ENCODE measurements around the gene GOLGA3. TPM values are rescaled to one million over a fixed set of nuclear protein-coding genes. Genes with fewer than 3 reads are reported as not detected.

The GOLGA3 gene
- total and polyA plus RNA-seq, 2 experiments from 2014 or later, result 10.3 to 57.8 TPM

- no peaks in the 10 kb centered on the region for H3K27me3 ChIP-seq (ENCODE audit: insufficient read depth)
- no peak for DNase-seq (ENCODE audit: low spot score)
- H3K79me2 ChIP-seq (replicated peaks; ENCODE audit: insufficient read depth), result peaks cover 38% of the 10 kb centered on the region
- ATAC-seq, result no peak
- H3K4me3 ChIP-seq, result no peak overlapping the region
- no peak overlapping the region for H3K4me2 ChIP-seq
- H3K27me3 Mint-ChIP-seq (ENCODE audit: insufficient read depth, low read depth, poor library complexity), result peaks cover 5% of the 10 kb centered on the region
- no peak overlapping the region for H3K27ac ChIP-seq (ENCODE audit: low read depth)
- peaks cover 7% of the 10 kb centered on the region for H3K4me1 Mint-ChIP-seq
- H2AFZ ChIP-seq, result no peak overlapping the region
- H3K4me1 ChIP-seq (ENCODE audit: insufficient read depth), result peaks cover 8% of the 10 kb centered on the region; the same call in 1 of the 2 replicates
- TF ChIP-seq CTCF (conservative IDR thresholded peaks at IDR 0.05; ENCODE audit: low read depth in 2 of 2) (no peak), JUNB (IDR thresholded peaks at IDR 0.05; ENCODE audit: unreplicated experiment) (no peak), ETS1 (IDR thresholded peaks at IDR 0.05) (no peak), NANOG (IDR thresholded peaks at IDR 0.05; ENCODE audit: borderline replicate concordance) (no peak), EZH2phosphoT487 (IDR thresholded peaks at IDR 0.05; ENCODE audit: unreplicated experiment) (no peak), POLR2AphosphoS5 (IDR thresholded peaks at IDR 0.05; ENCODE audit: low read depth) (no peak), ZNF114 (CRISPR knock-in tag; IDR thresholded peaks at IDR 0.05) (no peak), EZH2 (IDR thresholded peaks at IDR 0.05; ENCODE audit: low read depth, unreplicated experiment) (no peak), STAT1 (IDR thresholded peaks at IDR 0.05; ENCODE audit: unreplicated experiment) (no peak), ZNF331 (CRISPR knock-in tag; IDR thresholded peaks at IDR 0.05; ENCODE audit: low read depth) (no peak), CREB1 (CRISPR knock-in tag; IDR thresholded peaks at IDR 0.05; ENCODE audit: low read depth) (no peak)
- TF ChIP-seq, protein P1, sequence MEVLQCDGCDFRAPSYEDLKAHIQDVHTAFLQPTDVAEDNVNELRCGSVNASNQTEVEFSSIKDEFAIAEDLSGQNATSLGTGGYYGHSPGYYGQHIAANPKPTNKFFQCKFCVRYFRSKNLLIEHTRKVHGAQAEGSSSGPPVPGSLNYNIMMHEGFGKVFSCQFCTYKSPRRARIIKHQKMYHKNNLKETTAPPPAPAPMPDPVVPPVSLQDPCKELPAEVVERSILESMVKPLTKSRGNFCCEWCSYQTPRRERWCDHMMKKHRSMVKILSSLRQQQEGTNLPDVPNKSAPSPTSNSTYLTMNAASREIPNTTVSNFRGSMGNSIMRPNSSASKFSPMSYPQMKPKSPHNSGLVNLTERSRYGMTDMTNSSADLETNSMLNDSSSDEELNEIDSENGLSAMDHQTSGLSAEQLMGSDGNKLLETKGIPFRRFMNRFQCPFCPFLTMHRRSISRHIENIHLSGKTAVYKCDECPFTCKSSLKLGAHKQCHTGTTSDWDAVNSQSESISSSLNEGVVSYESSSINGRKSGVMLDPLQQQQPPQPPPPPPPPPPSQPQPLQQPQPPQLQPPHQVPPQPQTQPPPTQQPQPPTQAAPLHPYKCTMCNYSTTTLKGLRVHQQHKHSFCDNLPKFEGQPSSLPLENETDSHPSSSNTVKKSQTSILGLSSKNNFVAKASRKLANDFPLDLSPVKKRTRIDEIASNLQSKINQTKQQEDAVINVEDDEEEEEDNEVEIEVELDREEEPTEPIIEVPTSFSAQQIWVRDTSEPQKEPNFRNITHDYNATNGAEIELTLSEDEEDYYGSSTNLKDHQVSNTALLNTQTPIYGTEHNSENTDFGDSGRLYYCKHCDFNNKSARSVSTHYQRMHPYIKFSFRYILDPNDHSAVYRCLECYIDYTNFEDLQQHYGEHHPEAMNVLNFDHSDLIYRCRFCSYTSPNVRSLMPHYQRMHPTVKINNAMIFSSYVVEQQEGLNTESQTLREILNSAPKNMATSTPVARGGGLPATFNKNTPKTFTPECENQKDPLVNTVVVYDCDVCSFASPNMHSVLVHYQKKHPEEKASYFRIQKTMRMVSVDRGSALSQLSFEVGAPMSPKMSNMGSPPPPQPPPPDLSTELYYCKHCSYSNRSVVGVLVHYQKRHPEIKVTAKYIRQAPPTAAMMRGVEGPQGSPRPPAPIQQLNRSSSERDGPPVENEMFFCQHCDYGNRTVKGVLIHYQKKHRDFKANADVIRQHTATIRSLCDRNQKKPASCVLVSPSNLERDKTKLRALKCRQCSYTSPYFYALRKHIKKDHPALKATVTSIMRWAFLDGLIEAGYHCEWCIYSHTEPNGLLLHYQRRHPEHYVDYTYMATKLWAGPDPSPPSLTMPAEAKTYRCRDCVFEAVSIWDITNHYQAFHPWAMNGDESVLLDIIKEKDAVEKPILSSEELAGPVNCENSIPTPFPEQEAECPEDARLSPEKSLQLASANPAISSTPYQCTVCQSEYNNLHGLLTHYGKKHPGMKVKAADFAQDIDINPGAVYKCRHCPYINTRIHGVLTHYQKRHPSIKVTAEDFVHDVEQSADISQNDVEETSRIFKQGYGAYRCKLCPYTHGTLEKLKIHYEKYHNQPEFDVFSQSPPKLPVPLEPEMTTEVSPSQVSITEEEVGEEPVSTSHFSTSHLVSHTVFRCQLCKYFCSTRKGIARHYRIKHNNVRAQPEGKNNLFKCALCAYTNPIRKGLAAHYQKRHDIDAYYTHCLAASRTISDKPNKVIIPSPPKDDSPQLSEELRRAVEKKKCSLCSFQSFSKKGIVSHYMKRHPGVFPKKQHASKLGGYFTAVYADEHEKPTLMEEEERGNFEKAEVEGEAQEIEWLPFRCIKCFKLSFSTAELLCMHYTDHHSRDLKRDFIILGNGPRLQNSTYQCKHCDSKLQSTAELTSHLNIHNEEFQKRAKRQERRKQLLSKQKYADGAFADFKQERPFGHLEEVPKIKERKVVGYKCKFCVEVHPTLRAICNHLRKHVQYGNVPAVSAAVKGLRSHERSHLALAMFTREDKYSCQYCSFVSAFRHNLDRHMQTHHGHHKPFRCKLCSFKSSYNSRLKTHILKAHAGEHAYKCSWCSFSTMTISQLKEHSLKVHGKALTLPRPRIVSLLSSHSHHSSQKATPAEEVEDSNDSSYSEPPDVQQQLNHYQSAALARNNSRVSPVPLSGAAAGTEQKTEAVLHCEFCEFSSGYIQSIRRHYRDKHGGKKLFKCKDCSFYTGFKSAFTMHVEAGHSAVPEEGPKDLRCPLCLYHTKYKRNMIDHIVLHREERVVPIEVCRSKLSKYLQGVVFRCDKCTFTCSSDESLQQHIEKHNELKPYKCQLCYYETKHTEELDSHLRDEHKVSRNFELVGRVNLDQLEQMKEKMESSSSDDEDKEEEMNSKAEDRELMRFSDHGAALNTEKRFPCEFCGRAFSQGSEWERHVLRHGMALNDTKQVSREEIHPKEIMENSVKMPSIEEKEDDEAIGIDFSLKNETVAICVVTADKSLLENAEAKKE (CRISPR knock-in tag; IDR thresholded peaks at IDR 0.05), result no peak
- TF ChIP-seq, protein P2, sequence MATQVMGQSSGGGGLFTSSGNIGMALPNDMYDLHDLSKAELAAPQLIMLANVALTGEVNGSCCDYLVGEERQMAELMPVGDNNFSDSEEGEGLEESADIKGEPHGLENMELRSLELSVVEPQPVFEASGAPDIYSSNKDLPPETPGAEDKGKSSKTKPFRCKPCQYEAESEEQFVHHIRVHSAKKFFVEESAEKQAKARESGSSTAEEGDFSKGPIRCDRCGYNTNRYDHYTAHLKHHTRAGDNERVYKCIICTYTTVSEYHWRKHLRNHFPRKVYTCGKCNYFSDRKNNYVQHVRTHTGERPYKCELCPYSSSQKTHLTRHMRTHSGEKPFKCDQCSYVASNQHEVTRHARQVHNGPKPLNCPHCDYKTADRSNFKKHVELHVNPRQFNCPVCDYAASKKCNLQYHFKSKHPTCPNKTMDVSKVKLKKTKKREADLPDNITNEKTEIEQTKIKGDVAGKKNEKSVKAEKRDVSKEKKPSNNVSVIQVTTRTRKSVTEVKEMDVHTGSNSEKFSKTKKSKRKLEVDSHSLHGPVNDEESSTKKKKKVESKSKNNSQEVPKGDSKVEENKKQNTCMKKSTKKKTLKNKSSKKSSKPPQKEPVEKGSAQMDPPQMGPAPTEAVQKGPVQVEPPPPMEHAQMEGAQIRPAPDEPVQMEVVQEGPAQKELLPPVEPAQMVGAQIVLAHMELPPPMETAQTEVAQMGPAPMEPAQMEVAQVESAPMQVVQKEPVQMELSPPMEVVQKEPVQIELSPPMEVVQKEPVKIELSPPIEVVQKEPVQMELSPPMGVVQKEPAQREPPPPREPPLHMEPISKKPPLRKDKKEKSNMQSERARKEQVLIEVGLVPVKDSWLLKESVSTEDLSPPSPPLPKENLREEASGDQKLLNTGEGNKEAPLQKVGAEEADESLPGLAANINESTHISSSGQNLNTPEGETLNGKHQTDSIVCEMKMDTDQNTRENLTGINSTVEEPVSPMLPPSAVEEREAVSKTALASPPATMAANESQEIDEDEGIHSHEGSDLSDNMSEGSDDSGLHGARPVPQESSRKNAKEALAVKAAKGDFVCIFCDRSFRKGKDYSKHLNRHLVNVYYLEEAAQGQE (IDR thresholded peaks at IDR 0.05; ENCODE audit: unreplicated experiment), result no peak
- peaks cover 3% of the 10 kb centered on the region; the same call in 1 of the 2 replicates for H3F3A ChIP-seq (replicated peaks; ENCODE audit: low read depth)
- no peak overlapping the region for H3K4me3 Mint-ChIP-seq
- peaks cover 6% of the 10 kb centered on the region; the same call in 1 of the 2 replicates for H4K20me1 ChIP-seq (replicated peaks; ENCODE audit: insufficient read depth)
- H3K36me3 Mint-ChIP-seq (ENCODE audit: low read depth), result peaks cover 48% of the 10 kb centered on the region
- H3K9me3 Mint-ChIP-seq, result no peaks in the 10 kb centered on the region; the same call in 2 of the 3 replicates
- peaks cover 6% of the 10 kb centered on the region for H3K36me3 ChIP-seq (ENCODE audit: insufficient read depth)
- no peak overlapping the region for H3K27ac Mint-ChIP-seq
- H3K9me2 ChIP-seq (ENCODE audit: insufficient read depth), result no peaks in the 10 kb centered on the region
These were observed 4.6 kb downstream of the GOLGA3 start for GRCh38 chr12:132824053-132824452.

Measured in GM23338 (cell line).